SH-SY5Y (cell line): ENCODE results near the gene ATP8B2.

Experiments
- GATA2 ChIP-seq: IDR thresholded peaks from 2 replicates; pipeline ENCODE4 v1.6.1; 2011; ENCODE audit warnings: mild to moderate bottlenecking, low read depth, low read length
- GATA3 ChIP-seq: IDR thresholded peaks from 2 replicates; pipeline ENCODE4 v1.6.1; 2011; ENCODE audit warnings: low read depth, mild to moderate bottlenecking, low read length, moderate library complexity

Gene ATP8B2

DNA sequence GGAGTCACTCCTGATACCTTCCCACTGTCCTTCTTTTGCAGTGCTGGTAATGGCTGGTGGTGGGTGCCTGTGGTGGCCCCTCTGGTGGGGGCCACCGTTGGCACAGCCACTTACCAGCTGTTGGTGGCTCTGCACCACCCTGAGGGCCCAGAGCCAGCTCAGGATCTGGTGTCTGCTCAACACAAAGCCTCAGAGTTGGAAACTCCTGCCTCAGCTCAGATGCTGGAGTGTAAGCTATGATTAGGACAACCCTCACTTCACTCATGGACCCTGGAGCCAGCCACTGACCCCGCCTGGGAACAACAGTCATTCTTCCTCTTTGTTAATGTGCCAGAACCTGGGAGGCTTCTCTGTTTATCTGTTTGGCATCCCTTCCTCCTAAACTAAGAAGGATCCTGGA is 1.1 kb upstream of the ATP8B2 start:
- no peak for TF ChIP-seq GATA3
- no peak for TF ChIP-seq GATA2

- TF ChIP-seq GATA3 (no peak), GATA2 (no peak)
Observed at GRCh38 chr1:154325583-154326545, 539 bp downstream of the ATP8B2 start.

- TF ChIP-seq GATA2 (no peak), GATA3 (no peak)
Observed at GRCh38 chr1:154326546-154327465, 1.5 kb downstream of the ATP8B2 start.

- TF ChIP-seq GATA3: no peak
Observed at GRCh38 chr1:154327466-154328317, 2.4 kb downstream of the ATP8B2 start.

DNA sequence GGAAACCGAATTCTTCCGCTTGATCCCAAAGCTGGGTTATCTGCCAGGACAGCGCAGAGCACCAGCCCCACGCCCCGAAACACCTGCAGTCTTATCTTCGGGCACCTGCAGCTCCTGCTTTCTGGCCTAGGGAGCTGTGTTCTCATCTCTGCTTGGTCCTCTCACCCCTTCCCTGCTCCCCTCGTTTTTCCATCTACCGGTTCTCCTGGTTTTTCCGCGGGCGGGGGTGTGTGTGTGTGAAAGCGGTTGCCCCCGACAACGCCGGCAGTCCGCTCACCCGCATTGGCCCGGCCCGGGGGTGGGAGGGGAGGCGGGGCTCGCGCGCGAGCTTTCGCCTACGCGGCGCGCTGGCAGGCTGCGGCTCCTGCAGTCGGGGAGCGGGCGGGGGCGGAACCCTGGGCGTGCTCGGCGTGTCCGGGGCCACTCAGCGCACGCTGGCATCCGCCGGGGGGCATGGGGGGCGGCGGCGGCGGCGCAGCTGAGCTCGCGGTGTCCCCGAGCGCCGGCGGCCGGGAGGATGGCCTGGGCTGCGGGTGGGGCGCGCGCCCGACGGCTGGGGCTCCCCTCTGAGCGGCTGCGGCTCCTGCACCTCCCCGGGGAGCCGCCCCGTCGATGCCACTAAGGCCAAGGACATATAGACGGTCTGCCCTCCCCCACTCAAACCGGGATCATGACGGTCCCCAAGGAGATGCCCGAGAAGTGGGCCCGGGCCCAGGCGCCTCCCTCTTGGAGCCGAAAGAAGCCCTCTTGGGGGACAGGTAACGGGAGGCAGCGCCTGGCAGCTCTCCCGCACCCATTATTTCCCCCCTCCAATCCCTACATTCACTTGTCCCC is 3.2 kb downstream of the ATP8B2 start:
- TF ChIP-seq GATA3 (no peak), GATA2 (no peak)

- TF ChIP-seq GATA3 (no peak), GATA2 (no peak)
Observed at GRCh38 chr1:154329152-154329521, 3.8 kb downstream of the ATP8B2 start.

GRCh38 chr1:154329551-154330131 is 4.3 kb downstream of the ATP8B2 start:
- TF ChIP-seq GATA2 (no peak), GATA3 (no peak)

DNA sequence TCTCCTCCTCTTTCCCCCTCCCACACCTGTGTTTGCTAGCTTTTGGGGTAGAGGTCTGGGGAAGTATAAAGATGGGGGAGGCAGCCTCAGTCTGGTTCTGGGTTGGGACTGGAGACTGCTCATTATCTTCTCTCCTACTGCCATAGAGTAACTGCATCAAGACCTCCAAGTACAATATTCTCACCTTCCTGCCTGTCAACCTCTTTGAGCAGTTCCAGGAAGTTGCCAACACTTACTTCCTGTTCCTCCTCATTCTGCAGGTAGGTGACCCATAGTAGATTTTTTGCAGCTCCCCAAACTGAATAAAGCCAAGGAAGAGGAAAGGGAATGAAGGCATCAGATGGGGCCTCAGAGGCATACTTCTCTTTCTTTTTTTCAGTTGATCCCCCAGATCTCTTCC is 5.3 kb downstream of the ATP8B2 start:
- TF ChIP-seq GATA3 (no peak), GATA2 (no peak)

DNA sequence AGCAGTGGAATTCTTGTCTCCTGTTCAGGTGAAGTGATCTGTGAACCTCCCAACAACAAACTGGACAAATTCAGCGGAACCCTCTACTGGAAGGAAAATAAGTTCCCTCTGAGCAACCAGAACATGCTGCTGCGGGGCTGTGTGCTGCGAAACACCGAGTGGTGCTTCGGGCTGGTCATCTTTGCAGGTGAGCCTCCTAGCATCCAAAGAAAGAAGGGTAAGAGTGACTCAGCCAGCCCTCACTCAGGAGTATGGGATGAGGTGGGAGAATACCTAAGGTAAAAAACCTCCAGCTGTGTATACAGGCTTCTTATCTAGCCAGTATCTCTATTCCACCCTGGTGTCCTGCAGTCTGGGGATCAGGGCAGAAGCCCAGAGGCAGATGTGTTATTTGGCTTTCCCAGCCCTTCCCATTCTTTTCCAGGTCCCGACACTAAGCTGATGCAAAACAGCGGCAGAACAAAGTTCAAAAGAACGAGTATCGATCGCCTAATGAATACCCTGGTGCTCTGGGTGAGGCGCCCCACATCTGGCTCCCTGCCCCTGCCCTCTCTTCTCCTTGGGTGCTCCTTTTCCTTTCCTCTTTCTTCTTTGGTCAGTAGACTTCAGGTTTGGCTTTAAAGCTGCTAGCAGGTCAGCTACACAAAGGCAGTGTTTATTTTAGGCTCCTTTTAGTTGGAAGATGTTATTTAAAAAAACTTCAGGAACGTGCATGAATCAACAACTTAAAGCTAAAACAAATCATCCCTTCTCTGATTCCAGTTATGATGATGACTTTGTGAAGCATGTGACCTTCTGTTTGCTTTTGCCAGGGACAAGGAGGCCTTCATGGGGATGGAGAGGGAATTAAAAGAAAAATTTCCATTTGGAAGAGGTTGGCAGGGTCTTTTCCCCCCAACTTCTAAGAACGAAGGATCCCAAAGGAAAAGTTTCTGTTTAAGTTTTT is 9.0 kb downstream of the ATP8B2 start:
- TF ChIP-seq GATA2 (no peak), GATA3 (no peak)

GRCh38 chr1:154335025-154335714 is 9.8 kb downstream of the ATP8B2 start:
- TF ChIP-seq GATA3 (no peak), GATA2 (no peak)

DNA sequence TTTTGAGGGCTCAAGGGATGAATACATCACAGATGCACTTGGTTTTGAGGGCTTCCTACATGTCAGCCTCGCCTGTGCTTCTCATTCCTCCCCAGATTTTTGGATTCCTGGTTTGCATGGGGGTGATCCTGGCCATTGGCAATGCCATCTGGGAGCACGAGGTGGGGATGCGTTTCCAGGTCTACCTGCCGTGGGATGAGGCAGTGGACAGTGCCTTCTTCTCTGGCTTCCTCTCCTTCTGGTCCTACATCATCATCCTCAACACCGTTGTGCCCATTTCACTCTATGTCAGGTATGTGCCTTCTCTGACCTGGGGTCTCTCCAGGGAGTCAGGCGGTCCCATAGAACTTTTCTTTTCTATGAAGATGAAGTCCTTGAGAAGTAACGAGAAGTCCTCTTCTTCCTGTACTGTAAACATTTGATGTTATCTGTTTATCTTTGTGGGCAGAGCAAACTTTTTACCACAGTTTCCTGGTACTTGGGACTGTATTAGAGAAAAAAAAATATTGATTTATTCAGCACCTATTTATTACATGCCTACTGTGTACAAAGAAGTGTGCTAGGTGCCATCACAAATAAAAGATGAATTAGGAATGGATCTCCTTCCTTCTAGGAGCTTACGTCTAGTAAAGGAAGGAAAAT is 12.0 kb downstream of the ATP8B2 start:
- TF ChIP-seq GATA2 (no peak), GATA3 (no peak)
